ENCODE results near the gene DNMT3B.

DNA sequence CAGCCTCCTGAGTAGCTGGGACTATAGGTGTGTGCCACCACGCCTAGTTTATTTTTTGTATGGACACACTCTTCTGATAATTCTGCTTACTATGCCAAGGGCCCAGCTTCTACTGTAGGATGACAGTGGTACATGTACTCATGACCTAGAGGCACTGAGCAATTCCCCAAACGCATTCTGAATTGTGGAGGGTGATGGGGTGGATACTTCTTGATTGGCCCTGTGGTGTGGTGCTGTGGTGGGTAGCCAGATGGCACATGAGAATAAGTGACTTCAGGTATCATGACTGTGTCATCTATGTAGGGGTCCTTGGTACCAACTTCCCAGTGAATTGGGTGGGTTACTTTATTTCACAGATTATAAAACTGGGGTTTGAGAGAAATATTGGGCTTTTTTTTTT is 11.0 kb downstream of the DNMT3B start:
- TF ChIP-seq EP300 (IDR thresholded peaks at IDR 0.05) (no peak), POLR2A (IDR thresholded peaks at IDR 0.05) (no peak)
- TF ChIP-seq, protein P1, sequence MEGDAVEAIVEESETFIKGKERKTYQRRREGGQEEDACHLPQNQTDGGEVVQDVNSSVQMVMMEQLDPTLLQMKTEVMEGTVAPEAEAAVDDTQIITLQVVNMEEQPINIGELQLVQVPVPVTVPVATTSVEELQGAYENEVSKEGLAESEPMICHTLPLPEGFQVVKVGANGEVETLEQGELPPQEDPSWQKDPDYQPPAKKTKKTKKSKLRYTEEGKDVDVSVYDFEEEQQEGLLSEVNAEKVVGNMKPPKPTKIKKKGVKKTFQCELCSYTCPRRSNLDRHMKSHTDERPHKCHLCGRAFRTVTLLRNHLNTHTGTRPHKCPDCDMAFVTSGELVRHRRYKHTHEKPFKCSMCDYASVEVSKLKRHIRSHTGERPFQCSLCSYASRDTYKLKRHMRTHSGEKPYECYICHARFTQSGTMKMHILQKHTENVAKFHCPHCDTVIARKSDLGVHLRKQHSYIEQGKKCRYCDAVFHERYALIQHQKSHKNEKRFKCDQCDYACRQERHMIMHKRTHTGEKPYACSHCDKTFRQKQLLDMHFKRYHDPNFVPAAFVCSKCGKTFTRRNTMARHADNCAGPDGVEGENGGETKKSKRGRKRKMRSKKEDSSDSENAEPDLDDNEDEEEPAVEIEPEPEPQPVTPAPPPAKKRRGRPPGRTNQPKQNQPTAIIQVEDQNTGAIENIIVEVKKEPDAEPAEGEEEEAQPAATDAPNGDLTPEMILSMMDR (IDR thresholded peaks at IDR 0.05) = no peak
